ENCODE measurements around the gene HSPG2. TPM values are rescaled to one million over a fixed set of nuclear protein-coding genes. Genes with fewer than 3 reads are reported as not detected.
A peak's percentile ranks its signal among the peaks of the same experiment; 100 is the strongest.

HSPG2 gene
- total RNA-seq, 2 donors from 2014 or later = 684 to 846 TPM

GRCh38 chr1:21873174-21873573 lies 63.9 kb downstream of the HSPG2 start:
- Histone ChIP-seq H3K9me3 (no peaks in the 10 kb centered on the region), H3K36me3 (peaks cover 84% of the 10 kb centered on the region), H3K27me3 (replicated peaks; ENCODE audit: insufficient read depth) (no peaks in the 10 kb centered on the region), H3K4me1 (ENCODE audit: control insufficient read depth in 1 of 2, low read depth in 2 of 2) (peaks cover 8 to 34% of the 10 kb centered on the region in 2 donors), H3K27ac (peak overlapping the region in 1 of 2 donors; percentile 69), H3K4me3 (no peak overlapping the region)
- ATAC-seq (ENCODE audit: insufficient number of reproducible peaks, low FRiP score, low read depth) (no peak), DNase-seq (ENCODE audit: low spot score) (no peak)
- TF ChIP-seq CTCF (IDR thresholded peaks at IDR 0.05) = no peak

- peak overlapping the region; percentile 40 to 69 for H3K27ac ChIP-seq
- no peaks in the 10 kb centered on the region for H3K27me3 ChIP-seq (replicated peaks; ENCODE audit: insufficient read depth)
- H3K9me3 ChIP-seq = no peaks in the 10 kb centered on the region
- H3K36me3 ChIP-seq = peaks cover 85% of the 10 kb centered on the region
- ATAC-seq (ENCODE audit: insufficient number of reproducible peaks, low FRiP score, low read depth) = no peak
- no peak for DNase-seq (ENCODE audit: low spot score)
- no peak for TF ChIP-seq CTCF (IDR thresholded peaks at IDR 0.05)
- H3K4me1 ChIP-seq (ENCODE audit: control insufficient read depth in 1 of 2, low read depth in 2 of 2) = peaks cover 8 to 34% of the 10 kb centered on the region in 2 donors
- no peak overlapping the region for H3K4me3 ChIP-seq
Observed at GRCh38 chr1:21872445-21873079, 64.5 kb downstream of the HSPG2 start.

- ATAC-seq (ENCODE audit: insufficient number of reproducible peaks, low FRiP score, low read depth) (no peak), DNase-seq (ENCODE audit: low spot score) (no peak)
- Histone ChIP-seq H3K27ac (peak overlapping the region; percentile 40 to 69), H3K36me3 (peaks cover 81% of the 10 kb centered on the region), H3K4me1 (ENCODE audit: control insufficient read depth in 1 of 2, low read depth in 2 of 2) (peaks cover 8 to 34% of the 10 kb centered on the region in 2 donors), H3K9me3 (no peaks in the 10 kb centered on the region), H3K4me3 (no peak overlapping the region), H3K27me3 (replicated peaks; ENCODE audit: insufficient read depth) (no peaks in the 10 kb centered on the region)
- no peak for TF ChIP-seq CTCF (IDR thresholded peaks at IDR 0.05)
Observed at GRCh38 chr1:21871943-21872342, 65.2 kb downstream of the HSPG2 start.

- no peaks in the 10 kb centered on the region for H3K9me3 ChIP-seq
- H3K36me3 ChIP-seq = peaks cover 73% of the 10 kb centered on the region
- peaks cover 8 to 34% of the 10 kb centered on the region in 2 donors for H3K4me1 ChIP-seq (ENCODE audit: control insufficient read depth in 1 of 2, low read depth in 2 of 2)
- peak overlapping the region; percentile 59 to 80 for H3K27ac ChIP-seq
- H3K27me3 ChIP-seq (replicated peaks; ENCODE audit: insufficient read depth) = no peaks in the 10 kb centered on the region
- H3K4me3 ChIP-seq = no peak overlapping the region
- no peak for ATAC-seq (ENCODE audit: insufficient number of reproducible peaks, low FRiP score, low read depth)
- no peak for DNase-seq (ENCODE audit: low spot score)
- no peak for TF ChIP-seq CTCF (IDR thresholded peaks at IDR 0.05)
Observed at GRCh38 chr1:21870611-21871010, 66.5 kb downstream of the HSPG2 start.

- peak; percentile 83 for ATAC-seq (ENCODE audit: insufficient number of reproducible peaks, low FRiP score, low read depth)
- Histone ChIP-seq H3K9me3 (no peaks in the 10 kb centered on the region), H3K4me1 (ENCODE audit: control insufficient read depth in 1 of 2, low read depth in 2 of 2) (peaks cover 8 to 34% of the 10 kb centered on the region in 2 donors), H3K36me3 (peaks cover 73% of the 10 kb centered on the region), H3K27ac (peak overlapping the region; percentile 59 to 80), H3K27me3 (replicated peaks; ENCODE audit: insufficient read depth) (no peaks in the 10 kb centered on the region), H3K4me3 (no peak overlapping the region)
- peak; percentile 92 for DNase-seq (ENCODE audit: low spot score)
- no peak for TF ChIP-seq CTCF (IDR thresholded peaks at IDR 0.05)
Observed at GRCh38 chr1:21869620-21870121, 67.4 kb downstream of the HSPG2 start.

Data from thoracic aorta (tissue), 2 donors.